GM18873 (cell line): ENCODE results near the gene FCHSD1.

Source experiments
- ATAC-seq: cut with Tn5 transposase; IDR thresholded peaks from one replicate; pipeline ENCODE4 v1.9.1; 2021; ENCODE audit warnings: mild to moderate bottlenecking, moderate library complexity, moderate number of reproducible peaks; ENCODE audit not compliant: unreplicated experiment, low FRiP score

FCHSD1 gene

DNA sequence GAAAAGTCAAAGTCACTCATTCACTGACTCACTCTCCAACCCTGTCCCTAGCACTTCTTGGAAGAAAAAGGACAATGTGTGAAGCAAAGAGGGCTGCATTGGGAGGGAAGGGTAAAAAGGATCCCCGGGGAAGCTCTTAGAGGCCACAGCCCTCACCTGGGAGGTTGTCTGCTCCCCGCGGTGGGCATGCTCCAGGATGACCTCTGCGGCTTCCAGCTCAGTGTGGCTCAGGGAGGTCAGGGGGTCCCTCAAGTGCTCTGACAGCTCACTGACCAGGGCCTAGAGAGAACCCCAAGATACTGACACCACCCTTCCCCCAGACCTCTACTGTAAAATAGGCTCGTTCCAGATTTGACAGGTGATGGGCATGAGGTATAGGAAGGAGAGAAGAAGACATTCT is 4.0 kb downstream of the FCHSD1 start:
- no peak for ATAC-seq

DNA sequence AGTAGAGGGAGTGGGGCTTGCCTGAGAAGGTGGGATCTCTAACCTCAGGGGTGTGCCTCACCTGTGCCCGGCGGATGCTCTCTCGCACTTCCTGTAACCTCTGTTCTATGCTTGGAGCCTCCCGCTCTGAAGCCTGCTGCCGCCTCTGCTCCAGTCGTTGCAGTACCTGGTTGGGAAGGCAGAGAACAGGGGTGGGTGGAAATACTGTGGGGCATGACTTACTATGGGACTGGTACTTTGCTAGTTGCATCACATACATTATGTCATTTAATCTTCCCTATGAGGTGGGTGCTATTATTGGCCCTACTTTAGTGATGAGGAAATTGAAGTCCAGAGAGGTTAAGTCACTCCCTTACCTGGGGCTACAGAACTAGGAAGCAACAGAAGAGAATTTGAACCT is 5.2 kb downstream of the FCHSD1 start:
- no peak for ATAC-seq

DNA sequence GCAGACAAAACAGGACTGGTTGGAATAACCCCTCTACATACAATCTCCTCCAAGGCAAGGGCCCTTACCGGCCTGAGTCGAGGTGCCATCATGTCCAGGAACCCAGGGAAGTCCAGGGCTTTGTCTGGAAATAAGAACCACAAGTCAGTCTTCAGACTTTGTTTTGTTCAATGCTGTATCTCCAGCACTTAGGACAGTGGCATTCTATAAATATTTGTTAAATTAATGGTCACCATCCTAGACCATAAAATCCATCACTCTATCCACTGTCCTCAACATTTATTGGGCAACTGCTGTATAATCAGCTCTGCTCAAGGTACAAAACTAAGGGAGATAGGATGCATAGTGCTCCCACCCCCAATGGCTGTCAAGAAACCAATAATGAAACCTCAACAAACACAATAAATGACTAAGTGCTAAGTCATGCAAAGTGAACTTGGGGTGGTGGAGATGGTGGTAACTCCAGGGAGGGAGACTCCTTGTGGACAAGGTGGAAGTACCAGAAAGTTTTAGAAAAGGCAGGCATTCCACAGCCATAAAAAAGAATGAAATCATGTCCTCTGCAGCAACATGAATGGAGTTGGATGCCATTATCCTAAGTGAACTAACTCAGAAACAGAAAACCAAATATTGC is 9.5 kb downstream of the FCHSD1 start:
- peak; percentile 50 for ATAC-seq

DNA sequence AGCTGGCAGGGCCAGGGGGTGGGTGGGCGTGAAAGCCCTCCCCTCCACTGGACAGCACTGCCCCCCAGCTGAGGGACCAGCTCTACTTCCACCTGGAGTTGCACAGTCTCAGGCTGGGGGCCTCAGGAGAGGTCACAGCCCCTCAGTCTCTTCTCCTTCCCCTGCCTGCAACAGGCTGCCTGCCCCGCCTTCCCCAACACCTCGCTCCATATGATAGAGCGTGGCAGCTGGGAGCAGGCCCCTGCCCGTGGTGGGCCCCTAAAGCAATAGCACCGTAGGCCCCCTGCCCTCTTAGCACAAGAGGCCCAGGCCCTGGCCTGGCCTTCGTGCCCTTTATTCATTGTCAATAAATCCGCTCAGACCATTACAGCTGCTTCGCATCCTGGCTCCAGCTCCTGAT is 10.5 kb downstream of the FCHSD1 start:
- no peak for ATAC-seq

DNA sequence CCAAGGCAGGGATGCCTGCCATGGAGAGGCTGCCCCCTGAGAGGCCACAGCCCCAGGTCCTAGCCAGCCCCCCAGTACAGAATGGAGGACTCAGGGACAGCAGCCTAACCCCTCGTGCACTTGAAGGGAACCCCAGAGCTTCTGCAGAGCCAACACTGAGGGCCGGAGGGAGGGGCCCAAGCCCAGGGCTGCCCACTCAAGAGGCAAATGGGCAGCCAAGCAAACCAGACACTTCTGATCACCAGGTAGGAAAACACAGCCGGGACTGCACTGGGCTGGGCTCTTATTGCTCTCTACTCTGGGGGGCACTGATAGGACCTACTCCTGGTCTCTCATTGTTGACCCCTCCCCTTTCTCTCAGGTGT is 11.2 kb downstream of the FCHSD1 start:
- no peak for ATAC-seq

DNA sequence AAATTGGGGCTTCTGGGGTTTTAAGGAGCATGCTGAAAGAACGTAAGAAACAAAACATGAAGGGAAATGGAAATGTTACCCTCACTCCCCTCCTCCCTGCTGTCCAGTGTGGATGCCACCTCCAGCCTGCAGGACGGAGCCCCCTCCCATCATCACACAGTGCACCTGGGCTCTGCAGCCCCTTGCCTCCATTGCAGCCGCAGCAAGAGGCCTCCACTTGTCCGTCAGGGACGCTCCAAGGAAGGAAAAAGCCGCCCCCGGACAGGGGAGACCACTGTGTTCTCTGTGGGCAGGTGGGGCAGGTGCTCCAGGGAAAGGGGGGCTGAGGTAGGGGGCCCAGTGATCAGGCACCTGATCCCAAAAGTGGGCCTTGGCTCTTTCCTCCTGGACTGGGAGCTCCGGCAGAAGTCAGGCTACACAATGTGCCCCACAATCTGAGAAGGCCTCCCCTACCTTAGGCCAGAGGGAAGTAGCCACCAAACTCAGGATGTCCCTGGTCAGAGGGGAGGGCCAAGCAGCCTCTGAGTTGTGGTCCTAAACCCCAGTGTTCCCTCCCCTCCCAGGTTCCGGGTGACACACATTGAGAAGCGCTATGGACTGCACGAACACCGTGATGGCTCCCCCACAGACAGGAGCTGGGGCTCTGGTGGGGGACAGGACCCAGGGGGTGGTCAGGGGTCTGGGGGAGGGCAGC is 11.7 kb downstream of the FCHSD1 start:
- no peak for ATAC-seq

DNA sequence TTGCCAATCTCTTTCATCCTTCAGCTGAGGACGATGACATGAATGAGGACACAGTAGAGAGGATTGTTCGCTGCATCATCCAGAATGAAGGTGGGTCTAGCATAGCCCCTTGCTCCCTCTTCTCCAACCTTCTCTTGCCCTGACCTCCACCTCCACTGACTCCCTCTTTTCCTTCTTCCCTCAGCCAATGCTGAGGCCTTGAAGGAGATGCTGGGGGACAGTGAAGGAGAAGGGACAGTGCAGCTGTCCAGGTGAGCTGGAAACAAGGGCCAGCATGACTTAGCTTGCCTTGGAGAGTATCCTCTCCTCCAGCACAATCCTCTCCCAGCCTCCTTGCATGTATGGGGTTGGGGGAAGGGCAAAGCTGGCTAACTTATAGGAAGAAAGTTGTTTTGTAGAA is 12.4 kb downstream of the FCHSD1 start:
- no peak for ATAC-seq

DNA sequence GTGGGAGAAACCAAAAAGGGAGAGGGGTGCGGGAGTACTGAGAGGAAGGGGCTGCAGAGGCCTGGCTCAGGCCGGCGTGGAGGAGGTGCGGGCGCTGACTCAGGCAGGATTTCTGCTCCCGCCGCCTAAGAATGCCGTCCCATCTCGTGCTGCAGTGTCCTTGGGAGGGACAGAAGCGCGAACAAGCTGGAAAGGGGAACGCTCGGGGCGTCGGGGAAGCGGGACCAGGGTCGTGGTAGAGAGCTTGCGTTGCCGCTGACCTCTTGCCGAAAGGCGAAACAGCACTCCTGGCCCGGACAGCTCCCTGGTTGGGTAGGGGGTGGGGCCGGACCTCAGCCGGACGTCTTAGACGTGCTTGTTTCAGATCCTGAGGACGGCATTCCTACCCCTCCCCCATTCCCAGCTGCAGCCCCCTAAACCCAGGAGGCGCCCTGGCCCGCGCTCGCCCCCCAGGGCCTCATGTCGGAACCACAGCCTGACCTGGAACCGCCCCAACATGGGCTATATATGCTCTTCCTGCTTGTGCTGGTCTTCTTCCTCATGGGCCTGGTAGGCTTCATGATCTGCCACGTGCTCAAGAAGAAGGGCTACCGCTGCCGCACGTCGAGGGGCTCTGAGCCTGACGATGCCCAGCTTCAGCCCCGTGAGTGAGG is 13.3 kb downstream of the FCHSD1 start:
- no peak for ATAC-seq

DNA sequence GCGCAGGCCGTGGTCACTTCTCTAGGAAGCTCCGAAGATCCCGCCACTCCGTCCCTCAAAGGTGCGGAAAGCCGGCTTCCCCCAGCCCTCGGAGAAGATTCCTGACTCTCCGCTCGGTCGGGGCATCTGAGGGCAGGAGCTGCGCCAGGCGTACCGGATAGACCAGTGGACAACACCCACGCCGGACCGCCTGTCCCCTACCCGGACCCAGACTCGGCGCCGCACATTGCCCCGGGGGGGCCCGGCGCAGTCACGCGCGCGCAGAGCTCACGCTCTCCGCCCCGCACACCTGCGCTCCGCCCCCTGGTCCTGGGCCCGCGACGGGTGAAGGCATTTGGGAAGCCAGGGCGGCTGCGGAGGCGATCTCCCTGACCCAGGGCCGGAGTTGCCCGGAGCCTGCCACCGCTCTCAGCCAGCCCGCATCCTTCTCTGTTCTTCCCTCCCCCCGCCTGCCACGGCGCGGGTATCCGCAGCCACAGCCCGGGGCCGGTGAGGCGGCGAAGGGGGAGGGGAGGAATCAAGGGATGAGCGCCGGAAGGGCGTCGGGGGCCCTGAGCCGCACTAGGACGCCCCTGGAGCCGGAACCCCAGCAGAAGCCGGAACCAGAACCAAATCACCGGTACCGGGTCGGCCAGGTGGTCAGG is 14.0 kb downstream of the FCHSD1 start:
- peak; percentile 2 for ATAC-seq

DNA sequence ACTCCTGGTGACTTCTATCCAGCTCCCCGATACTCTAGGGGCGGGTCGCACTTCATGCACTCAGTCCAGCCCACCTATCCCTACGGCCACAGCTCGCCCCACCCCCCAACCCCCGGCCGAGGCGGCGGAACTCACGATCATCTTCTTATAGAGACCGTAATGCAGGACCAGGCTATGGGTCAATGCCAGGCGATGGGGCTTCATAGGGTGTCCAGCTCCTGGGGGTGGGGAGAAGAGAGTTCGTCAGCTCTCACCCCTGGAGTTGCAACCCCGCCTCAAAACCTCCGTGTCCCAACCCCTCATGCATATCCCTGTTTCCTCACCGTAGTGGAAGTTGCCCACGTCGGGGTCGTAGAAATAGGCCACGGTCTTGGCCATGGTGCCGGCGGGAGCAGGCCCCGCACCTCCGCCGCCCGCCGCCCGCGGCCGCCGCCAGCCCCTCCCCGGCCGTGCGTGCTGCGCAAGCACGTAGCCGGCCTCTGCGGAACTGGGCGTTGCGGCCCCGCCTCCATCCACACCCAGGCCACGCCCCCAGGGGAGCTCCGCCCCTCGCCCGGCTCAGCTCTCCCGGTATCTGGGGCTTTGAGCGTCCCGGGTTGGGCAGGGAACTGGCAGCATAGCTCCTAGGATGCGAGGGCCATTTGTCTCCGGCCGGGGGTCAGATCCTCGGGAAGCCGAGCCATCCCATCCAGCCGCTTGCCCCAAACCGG is 14.7 kb downstream of the FCHSD1 start, which contains the start of the genes HDAC3 and RELL2:
HDAC3 (minus strand) TSS at position 437 of the 710 bp plus-strand sequence; CDS start at position 378, 59 bp downstream.
RELL2 (plus strand) TSS at position 585 of the 710 bp plus-strand sequence. CDS start 1,229 bp downstream, outside the sequence.
- peak; percentile 66 for ATAC-seq

DNA sequence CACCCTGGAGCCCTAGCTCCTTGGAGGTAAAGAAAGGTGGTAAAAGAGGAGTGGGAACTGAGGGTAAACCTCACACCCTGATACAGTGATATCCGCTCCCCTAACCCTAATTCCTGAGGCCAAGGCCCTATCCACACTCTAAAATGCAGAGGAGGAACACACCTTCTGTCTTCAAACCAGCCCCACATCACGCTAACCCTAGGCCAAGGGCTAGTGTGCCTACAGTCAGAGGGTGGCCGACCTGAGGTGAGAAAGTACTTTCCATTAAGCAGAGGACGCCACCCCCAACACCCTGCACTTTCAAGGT is 15.2 kb downstream of the FCHSD1 start:
- ATAC-seq, result no peak

DNA sequence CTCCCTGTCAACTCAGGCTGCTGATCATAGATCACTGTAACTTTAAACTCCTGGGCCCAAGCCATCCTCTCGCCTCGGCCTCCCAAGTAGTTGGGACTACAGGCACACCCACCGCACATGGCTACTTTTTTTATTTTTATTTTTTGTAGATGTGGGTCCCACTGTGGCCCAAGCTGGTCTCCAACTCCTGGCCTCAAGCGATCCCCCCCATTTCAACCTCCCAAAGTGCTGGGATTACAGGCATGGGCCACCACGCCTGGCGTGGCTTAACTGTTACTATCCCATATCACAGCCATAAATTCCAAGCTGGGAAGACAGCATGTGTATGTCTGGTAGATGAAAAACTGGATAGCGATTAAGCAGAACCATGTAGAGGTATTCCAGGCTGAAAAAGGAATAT is 15.6 kb downstream of the FCHSD1 start:
- no peak for ATAC-seq

DNA sequence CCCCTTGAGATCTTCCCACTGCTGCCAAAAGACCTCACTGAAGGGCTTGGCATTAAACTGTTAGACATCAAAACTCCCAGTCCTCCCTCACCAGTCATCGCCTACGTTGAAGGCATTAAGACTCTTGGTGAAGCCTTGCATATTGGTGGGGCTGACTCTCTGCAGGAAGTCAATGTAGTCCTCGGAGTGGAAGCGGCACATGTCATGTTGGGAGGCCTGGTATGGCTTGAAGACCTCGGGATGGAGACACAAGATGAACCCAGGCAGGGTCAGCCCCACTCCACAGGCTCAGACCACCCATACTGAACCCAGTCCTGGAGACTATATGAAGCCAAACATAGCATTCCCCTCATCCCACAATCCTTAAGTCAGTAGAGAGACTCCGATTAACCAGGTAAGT is 16.5 kb downstream of the FCHSD1 start:
- no peak for ATAC-seq

DNA sequence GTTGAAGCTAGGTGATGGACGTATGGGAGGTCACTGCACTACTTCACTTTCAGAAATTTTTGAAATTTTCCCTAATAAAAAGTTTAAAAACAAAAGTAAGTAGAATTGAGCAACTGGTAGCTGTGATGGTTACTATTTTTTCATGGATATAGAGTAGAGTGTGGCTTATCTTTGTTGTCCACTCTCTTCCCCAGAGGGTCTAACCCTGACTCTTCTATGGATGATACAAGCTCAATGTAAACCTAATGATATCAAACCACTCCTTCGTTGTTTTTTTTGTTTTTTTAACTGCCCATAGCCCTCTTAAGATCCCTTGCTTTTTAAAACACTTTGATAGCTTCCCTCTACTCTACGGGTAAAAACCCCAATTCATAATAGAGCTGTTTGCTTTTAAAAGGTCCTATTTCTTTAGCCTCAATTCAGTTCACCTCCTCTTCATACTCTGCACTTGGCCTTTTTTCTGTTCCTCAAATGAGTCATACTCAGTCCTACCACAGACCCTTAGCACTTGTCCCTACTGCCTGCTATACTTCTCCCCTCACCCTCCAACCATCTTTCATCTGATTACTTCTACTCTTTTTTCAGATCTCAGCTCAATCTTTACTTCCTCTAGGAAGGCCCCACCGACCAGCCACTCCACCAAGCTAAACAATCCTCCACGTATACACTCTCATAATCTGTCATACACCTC is 17.2 kb downstream of the FCHSD1 start:
- ATAC-seq, result peak; percentile 77

DNA sequence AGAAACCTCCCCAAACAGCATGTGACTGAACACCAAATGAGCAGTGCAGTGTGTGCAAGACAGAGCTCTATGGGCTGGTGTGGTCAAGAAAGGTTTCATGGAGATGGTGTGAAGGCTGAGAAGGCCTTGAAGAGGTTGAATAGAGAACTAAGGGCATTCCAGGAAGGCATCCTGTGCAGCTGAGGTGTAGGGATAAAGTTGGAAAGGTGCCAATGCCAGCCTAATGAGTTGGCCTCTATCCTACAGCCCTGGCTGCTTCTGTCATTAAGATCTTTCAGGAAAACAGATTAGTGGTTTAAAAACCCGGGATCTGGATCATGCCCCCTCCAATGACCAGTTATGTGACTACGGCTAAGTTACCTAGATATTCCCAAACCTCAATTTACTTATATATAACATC is 18.6 kb downstream of the FCHSD1 start:
- no peak for ATAC-seq

DNA sequence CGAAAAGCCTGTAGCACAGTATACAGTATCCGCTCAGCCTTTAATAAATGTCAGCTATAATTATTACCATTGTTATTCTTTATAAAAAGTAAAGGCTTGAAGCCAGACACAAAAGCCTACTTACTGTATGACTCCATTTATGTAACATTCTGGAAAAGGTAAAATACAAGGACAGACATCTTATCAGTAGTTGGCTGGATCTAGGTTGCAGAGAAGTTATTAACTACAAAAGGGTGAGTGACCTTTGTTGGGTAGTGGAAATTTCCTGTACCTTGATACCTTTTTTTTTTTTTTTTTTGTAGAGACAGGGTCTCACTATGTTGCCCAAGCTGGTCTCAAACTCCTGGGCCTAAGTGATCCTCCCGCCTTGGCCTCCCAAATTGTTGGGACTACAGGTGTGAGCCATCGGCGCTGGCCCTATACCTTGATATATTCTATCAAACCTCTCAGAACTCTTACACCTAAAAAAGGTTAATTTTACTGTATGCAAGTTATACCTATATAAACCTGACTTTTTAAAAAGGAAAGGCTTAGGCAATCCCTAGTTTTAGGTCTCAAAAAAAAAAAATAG is 20.6 kb downstream of the FCHSD1 start:
- no peak for ATAC-seq

DNA sequence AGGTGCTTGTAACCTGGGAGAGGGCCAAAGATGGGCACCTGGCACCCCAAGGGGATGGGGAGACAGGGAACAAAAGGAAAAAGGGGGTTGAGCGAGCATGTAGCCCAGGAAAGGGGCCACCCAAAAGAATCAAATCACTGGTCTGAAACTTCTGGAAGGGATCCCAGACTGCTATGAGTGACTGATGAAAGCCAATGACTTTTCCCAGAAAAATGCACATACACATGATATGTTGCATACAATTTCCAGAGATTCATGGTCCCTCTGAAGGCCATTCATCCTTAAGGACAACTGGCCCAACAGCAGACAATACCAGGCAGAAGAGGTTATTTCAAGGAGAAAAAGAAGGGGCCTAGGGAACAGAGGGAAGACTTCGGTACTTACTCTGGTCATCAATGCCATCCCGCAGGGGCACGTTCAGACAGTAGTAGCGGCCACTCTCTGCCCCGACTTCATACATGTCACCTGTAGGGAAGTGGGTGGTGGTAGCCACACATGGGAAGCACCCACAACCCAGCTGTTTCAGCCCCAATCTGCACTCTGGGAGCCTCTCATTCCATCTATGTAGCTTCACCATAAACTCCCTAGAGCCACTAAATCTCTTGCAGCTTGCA is 22.9 kb downstream of the FCHSD1 start:
- no peak for ATAC-seq

DNA sequence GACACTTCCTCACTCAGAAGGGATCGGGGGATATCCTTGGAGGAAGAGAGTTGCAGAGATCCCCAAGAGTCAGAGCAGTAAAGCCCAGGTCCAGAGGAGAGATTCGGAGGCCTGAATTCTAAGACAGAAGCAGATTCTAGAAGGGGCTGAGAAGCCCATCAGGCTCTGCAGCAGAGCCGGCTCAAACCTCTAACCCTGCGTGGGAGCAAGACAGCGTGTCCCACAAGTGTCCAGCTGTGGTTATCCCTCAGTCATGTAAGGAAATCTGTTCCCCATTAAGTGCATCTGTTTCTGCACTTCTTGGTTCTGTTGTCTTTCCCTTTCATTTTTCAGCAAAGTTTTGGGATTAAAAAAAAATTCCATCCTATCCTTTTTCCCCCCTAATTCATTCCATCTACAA is 27.6 kb downstream of the FCHSD1 start:
- no peak for ATAC-seq

DNA sequence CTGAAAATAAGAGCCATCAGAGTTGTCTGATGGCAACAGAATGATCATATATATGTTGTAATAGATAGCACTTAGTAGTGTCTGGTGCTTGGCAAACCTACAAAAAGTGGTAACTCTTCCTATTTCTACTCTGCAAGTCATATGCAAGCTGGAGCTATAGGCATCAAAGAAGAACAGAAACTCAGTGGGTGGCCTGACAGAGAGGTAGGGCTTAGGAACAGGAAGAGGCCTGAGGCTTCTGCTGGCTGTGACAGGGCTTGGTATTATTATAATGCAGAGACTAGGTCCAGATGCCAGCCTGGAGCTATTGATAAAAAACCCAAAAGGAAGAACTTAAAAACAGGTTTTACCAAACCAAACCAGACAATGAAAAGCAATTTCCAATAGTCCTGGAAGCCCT is 28.0 kb downstream of the FCHSD1 start:
- ATAC-seq, result peak; percentile 40
